H9 (cell line): ENCODE data around the gene CHCHD3. TPM values are rescaled to one million over a fixed set of nuclear protein-coding genes. Genes with fewer than 3 reads are reported as not detected.
A peak's percentile ranks its signal among the peaks of the same experiment; 100 is the strongest.

Source experiments
- DNase-seq: peaks from one replicate; pipeline ENCODE4 v3.0.0-alpha.2; 2017
- H2AFZ ChIP-seq: one replicate; pipeline ENCODE4 v1.6.1; 2013; ENCODE audit warnings: mild to moderate bottlenecking, low read length, control low read depth, moderate library complexity
- H2AK5ac ChIP-seq: 2 replicates; pipeline ENCODE4 v1.6.1; 2013; ENCODE audit warnings: low read length, control low read depth, mixed read lengths; ENCODE audit not compliant: insufficient read length
- H2BK120ac ChIP-seq: one replicate; pipeline ENCODE4 v1.6.1; 2013; ENCODE audit warnings: low read depth, mild to moderate bottlenecking, low read length, control low read depth, inconsistent platforms; ENCODE audit not compliant: poor library complexity, severe bottlenecking
- H2BK12ac ChIP-seq: 2 replicates; pipeline ENCODE4 v1.6.1; 2013; ENCODE audit warnings: low read length, control low read depth, mixed read lengths, low read depth; ENCODE audit not compliant: insufficient read length
- H2BK15ac ChIP-seq: 2 replicates; pipeline ENCODE4 v1.6.1; 2013; ENCODE audit warnings: low read depth, low read length, control low read depth
- H2BK20ac ChIP-seq: one replicate; pipeline ENCODE4 v1.6.1; 2013; ENCODE audit warnings: low read depth, mild to moderate bottlenecking, low read length, control low read depth, inconsistent platforms; ENCODE audit not compliant: poor library complexity, severe bottlenecking
- H2BK5ac ChIP-seq: 2 replicates; pipeline ENCODE4 v1.6.1; 2013; ENCODE audit warnings: low read length, control low read depth, mixed read lengths; ENCODE audit not compliant: insufficient read length
- H3K14ac ChIP-seq: 2 replicates; pipeline ENCODE4 v1.6.1; 2013; ENCODE audit warnings: low read length, control low read depth; ENCODE audit not compliant: insufficient read depth
- H3K18ac ChIP-seq: 2 replicates; pipeline ENCODE4 v1.6.1; 2013; ENCODE audit warnings: low read depth, mild to moderate bottlenecking, mixed read lengths, low read length, control low read depth; ENCODE audit not compliant: insufficient read length
- H3K23ac ChIP-seq: 2 replicates; pipeline ENCODE4 v1.6.1; 2013; ENCODE audit warnings: low read length, control low read depth, mixed read lengths, low read depth; ENCODE audit not compliant: insufficient read length
- H3K23me2 ChIP-seq: 2 replicates; pipeline ENCODE4 v1.6.1; 2013; ENCODE audit warnings: low read depth, mild to moderate bottlenecking, mixed read lengths, low read length, control low read depth; ENCODE audit not compliant: insufficient read length, poor library complexity, severe bottlenecking
- H3K27ac ChIP-seq: 2 replicates; pipeline ENCODE4 v1.5.1; 2013; ENCODE audit warnings: low read length, control low read depth, mixed read lengths, low read depth; ENCODE audit not compliant: insufficient read length
- H3K27me3 ChIP-seq: 2 replicates; pipeline ENCODE4 v1.6.1; 2013; ENCODE audit warnings: low read length, control low read depth, inconsistent platforms; ENCODE audit not compliant: insufficient read depth
- H3K4ac ChIP-seq: 2 replicates; pipeline ENCODE4 v1.6.1; 2013; ENCODE audit warnings: low read depth, mild to moderate bottlenecking, control low read depth, inconsistent platforms, low read length, moderate library complexity
- H3K4me1 ChIP-seq: 2 replicates; pipeline ENCODE4 v1.6.1; 2013; ENCODE audit warnings: low read length, control low read depth, inconsistent platforms; ENCODE audit not compliant: insufficient read depth
- H3K4me2 ChIP-seq: 2 replicates; pipeline ENCODE4 v1.6.1; 2013; ENCODE audit warnings: low read length, control low read depth, mixed read lengths; ENCODE audit not compliant: insufficient read length, insufficient read depth
- H3K56ac ChIP-seq: 2 replicates; pipeline ENCODE4 v1.6.1; 2013; ENCODE audit warnings: low read depth, mild to moderate bottlenecking, mixed read lengths, low read length, control low read depth; ENCODE audit not compliant: insufficient read length
- H3K79me1 ChIP-seq: 2 replicates; pipeline ENCODE4 v1.6.1; 2013; ENCODE audit warnings: low read depth, mild to moderate bottlenecking, moderate library complexity, low read length, control low read depth, inconsistent platforms; ENCODE audit not compliant: insufficient read depth, poor library complexity, severe bottlenecking
- H3K79me2 ChIP-seq: 2 replicates; pipeline ENCODE4 v1.6.1; 2013; ENCODE audit warnings: low read length, control low read depth, inconsistent platforms; ENCODE audit not compliant: insufficient read depth
- H3K9ac ChIP-seq: 2 replicates; pipeline ENCODE4 v1.6.1; 2013; ENCODE audit warnings: low read length, control low read depth, mixed read lengths; ENCODE audit not compliant: insufficient read length; ENCODE audit errors: extremely low read depth
- H3K9me3 ChIP-seq: one replicate; pipeline ENCODE4 v1.6.1; 2013; ENCODE audit warnings: low read depth, low read length, inconsistent platforms; ENCODE audit not compliant: control insufficient read depth
- H3T11ph ChIP-seq: one replicate; pipeline ENCODE4 v1.6.1; 2013; ENCODE audit warnings: mild to moderate bottlenecking, low read length, control low read depth, inconsistent platforms
- H4K20me1 ChIP-seq: one replicate; pipeline ENCODE4 v1.6.1; 2013; ENCODE audit not compliant: control insufficient read depth, insufficient read length, insufficient read depth
- H4K5ac ChIP-seq: 2 replicates; pipeline ENCODE4 v1.6.1; 2013; ENCODE audit warnings: low read depth, mild to moderate bottlenecking, mixed read lengths, low read length, control low read depth; ENCODE audit not compliant: insufficient read length
- H4K8ac ChIP-seq: replicated peaks from 2 replicates; pipeline ENCODE4 v1.6.1; 2013; ENCODE audit warnings: low read length, control low read depth, mixed read lengths, low read depth; ENCODE audit not compliant: insufficient read length
- H4K91ac ChIP-seq: 2 replicates; pipeline ENCODE4 v1.6.1; 2013; ENCODE audit warnings: low read depth, mild to moderate bottlenecking, moderate library complexity, mixed read lengths, low read length, control low read depth; ENCODE audit not compliant: insufficient read length
- H3K27ac Mint-ChIP-seq, 3 experiments: 2 replicates in 2 of 3; 3 replicates in 1 of 3; pipeline ENCODE4 v1.8.0; 2020 to 2021; ENCODE audit warnings: mixed read lengths in 3 of 3, mild to moderate bottlenecking in 1 of 3, moderate library complexity in 1 of 3
- H3K27me3 Mint-ChIP-seq: 2 replicates; pipeline ENCODE4 v1.8.0; 2021; ENCODE audit warnings: low read depth, mild to moderate bottlenecking, moderate library complexity, mixed read lengths
- H3K36me3 Mint-ChIP-seq, 3 experiments: 2 replicates in 2 of 3; 3 replicates in 1 of 3; pipeline ENCODE4 v1.8.0; 2020 to 2021; ENCODE audit warnings: low read depth in 3 of 3, mixed read lengths in 3 of 3; ENCODE audit not compliant: insufficient read depth in 1 of 3
- H3K4me1 Mint-ChIP-seq, 2 experiments: 2 replicates each; pipeline ENCODE4 v1.8.0; 2020; ENCODE audit warnings: mixed read lengths in 2 of 2
- H3K4me3 Mint-ChIP-seq, 2 experiments: 2 replicates in 1 of 2; 3 replicates in 1 of 2; pipeline ENCODE4 v1.8.0; 2020 to 2021; ENCODE audit warnings: mild to moderate bottlenecking in 2 of 2, mixed read lengths in 2 of 2, moderate library complexity in 1 of 2
- H3K9me3 Mint-ChIP-seq, 2 experiments: 2 replicates in 1 of 2; 3 replicates in 1 of 2; pipeline ENCODE4 v1.8.0; 2020; ENCODE audit warnings: mild to moderate bottlenecking in 2 of 2, mixed read lengths in 2 of 2, moderate library complexity in 1 of 2
- WGBS: extraction: QIAGEN DNeasy Blood & Tissue Kit; methylation state at CpG from one replicate; pipeline ENCODE4 v1.1.7; 2013; ENCODE audit warnings: missing lambda C conversion rate, low lambda C conversion rate, mixed read lengths; ENCODE audit not compliant: insufficient read length; ENCODE audit errors: extremely low coverage; 5-methylcytosine and 5-hydroxymethylcytosine counted together
- total RNA-seq: library from RNA; stranded (reverse); gene quantifications from 2 replicates; pipeline ENCODE4 v1.2.1, GENCODE V29; 2021
- TF ChIP-seq, protein P1 (sequence below): fragments of 200-600 bp; sonication (generic); conservative IDR thresholded peaks from 3 replicates; pipeline ENCODE4 v1.8.0; 2021; ENCODE audit warnings: antibody characterized with exemption, mild to moderate bottlenecking

Gene CHCHD3
- total RNA-seq, 1 experiment from 2014 or later, result 104 TPM

DNA sequence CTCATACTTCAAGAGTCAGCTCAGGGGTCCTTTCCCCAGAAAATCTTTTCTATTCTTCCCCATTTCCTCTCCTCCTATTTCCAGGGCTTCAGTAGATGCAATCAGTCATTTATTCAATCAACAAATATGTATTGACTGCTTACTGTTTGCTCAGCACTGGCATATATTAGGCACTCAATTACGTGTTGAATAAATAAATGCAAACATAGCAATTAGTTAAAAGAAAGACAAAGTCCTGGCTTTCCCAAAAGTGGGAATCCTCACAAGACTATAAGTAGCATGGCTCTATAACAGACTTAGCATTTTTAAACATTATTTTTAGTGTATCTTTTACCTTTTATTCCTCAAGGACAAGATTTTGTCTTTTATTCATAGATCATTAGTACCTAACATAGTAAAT lies 111.6 kb downstream of the CHCHD3 start:
- Histone ChIP-seq H3K4ac (no peak overlapping the region), H4K5ac (no peak overlapping the region), H3K56ac (no peak overlapping the region), H3K27me3 (no peaks in the 10 kb centered on the region), H4K8ac (no peak overlapping the region), H2BK15ac (no peak overlapping the region), H2BK5ac (no peak overlapping the region), H3K79me1 (no peaks in the 10 kb centered on the region), H3K14ac (no peak overlapping the region), H2BK20ac (no peak overlapping the region), H3K9me3 (no peaks in the 10 kb centered on the region), H2AK5ac (no peak overlapping the region), H3T11ph (no peak overlapping the region), H3K4me2 (no peak overlapping the region), H3K18ac (no peak overlapping the region), H2BK12ac (no peak overlapping the region), H3K27ac (no peak overlapping the region), H3K4me1 (peaks cover 2% of the 10 kb centered on the region; the same call in 1 of the 2 replicates), H3K79me2 (peaks cover 9% of the 10 kb centered on the region; the same call in 1 of the 2 replicates), H4K91ac (no peak overlapping the region), H3K23me2 (no peaks in the 10 kb centered on the region), H3K23ac (no peak overlapping the region), H3K9ac (no peak overlapping the region), H2BK120ac (no peak overlapping the region), H2AFZ (no peak overlapping the region), H4K20me1 (no peaks in the 10 kb centered on the region)
- H3K9me3 Mint-ChIP-seq, result no peaks in the 10 kb centered on the region
- DNase-seq, result no peak
- WGBS, result no CpG with 5 or more reads among the region's 1 CpG
- TF ChIP-seq, protein P1, sequence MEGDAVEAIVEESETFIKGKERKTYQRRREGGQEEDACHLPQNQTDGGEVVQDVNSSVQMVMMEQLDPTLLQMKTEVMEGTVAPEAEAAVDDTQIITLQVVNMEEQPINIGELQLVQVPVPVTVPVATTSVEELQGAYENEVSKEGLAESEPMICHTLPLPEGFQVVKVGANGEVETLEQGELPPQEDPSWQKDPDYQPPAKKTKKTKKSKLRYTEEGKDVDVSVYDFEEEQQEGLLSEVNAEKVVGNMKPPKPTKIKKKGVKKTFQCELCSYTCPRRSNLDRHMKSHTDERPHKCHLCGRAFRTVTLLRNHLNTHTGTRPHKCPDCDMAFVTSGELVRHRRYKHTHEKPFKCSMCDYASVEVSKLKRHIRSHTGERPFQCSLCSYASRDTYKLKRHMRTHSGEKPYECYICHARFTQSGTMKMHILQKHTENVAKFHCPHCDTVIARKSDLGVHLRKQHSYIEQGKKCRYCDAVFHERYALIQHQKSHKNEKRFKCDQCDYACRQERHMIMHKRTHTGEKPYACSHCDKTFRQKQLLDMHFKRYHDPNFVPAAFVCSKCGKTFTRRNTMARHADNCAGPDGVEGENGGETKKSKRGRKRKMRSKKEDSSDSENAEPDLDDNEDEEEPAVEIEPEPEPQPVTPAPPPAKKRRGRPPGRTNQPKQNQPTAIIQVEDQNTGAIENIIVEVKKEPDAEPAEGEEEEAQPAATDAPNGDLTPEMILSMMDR, result no peak
- H3K4me1 Mint-ChIP-seq, result peaks cover 24 to 26% of the 10 kb centered on the region in 2 experiments
- H3K4me3 Mint-ChIP-seq, result no peak overlapping the region
- no peaks in the 10 kb centered on the region for H3K27me3 Mint-ChIP-seq
- H3K27ac Mint-ChIP-seq, result peak overlapping the region in 2 of 3 experiments; percentile 47 to 95; a peak in 3 of 7 replicates
- H3K36me3 Mint-ChIP-seq, result peaks cover 2 to 23% (median 12%) of the 10 kb centered on the region in 3 experiments; a peak in 5 of 7 replicates
